Vagina (tissue), 2 donors: Measurements from ENCODE around the gene NHLH2. TPM values are rescaled to one million over a fixed set of nuclear protein-coding genes. Genes with fewer than 3 reads are reported as not detected.

Experiments
- DNase-seq, 2 donors: peaks; one replicate each; pipeline ENCODE4 v3.0.0-alpha.2; 2017; ENCODE audit errors: extremely low spot score in 2 of 2
- H3K27ac ChIP-seq: fragments of 200-600 bp; sonication (generic); one replicate; pipeline ENCODE4 v1.5.1; 2019
- H3K27me3 ChIP-seq: fragments of 200-600 bp; sonication (generic); one replicate; pipeline ENCODE4 v1.5.1; 2019
- H3K36me3 ChIP-seq, 2 donors: fragments of 200-600 bp; sonication (generic); one replicate each; pipeline ENCODE4 v1.5.1; 2017 to 2019
- H3K4me1 ChIP-seq: fragments of 200-600 bp; sonication (generic); one replicate; pipeline ENCODE4 v1.5.1; 2019
- H3K4me3 ChIP-seq, 2 donors: fragments of 200-600 bp; sonication (generic); 1 replicate in 1 of 2; 2 replicates in 1 of 2; pipeline ENCODE4 v1.5.1; 2016 to 2019
- H3K9me3 ChIP-seq: fragments of 200-600 bp; sonication (generic); one replicate; pipeline ENCODE4 v1.5.1; 2019
- POLR2A ChIP-seq, 2 donors: fragments of 450-650 bp; IDR thresholded peaks; one replicate each; pipeline ENCODE4 v1.6.1; 2017; ENCODE audit warnings: antibody characterized with exemption in 2 of 2, mild to moderate bottlenecking in 2 of 2, moderate library complexity in 2 of 2
- POLR2AphosphoS5 ChIP-seq, 2 donors: sonication (generic); formaldehyde crosslinking; IDR thresholded peaks; one replicate each; pipeline ENCODE4 v1.9.0; 2017; ENCODE audit warnings: antibody characterized with exemption in 2 of 2, mild to moderate bottlenecking in 2 of 2, low read depth in 1 of 2; ENCODE audit not compliant: insufficient read depth in 1 of 2
- intact Hi-C: fragments of 100-400 bp; cut with DNase I; formaldehyde crosslinking; loops from one replicate; pipeline ENCODE4 v1.15.1; 2023
- total RNA-seq: library from RNA; depleted of rRNA; stranded (reverse); fragments of >200 nt; gene quantifications from one replicate; pipeline ENCODE4 v1.2.3, GENCODE V29; 2016
- TF ChIP-seq, protein P1 (sequence below), 3 experiments: fragments of 450-650 bp in 2 of 3; fragments of 200-600 bp in 1 of 3; sonication (generic) in 1 of 3; IDR thresholded peaks; one replicate each; pipeline ENCODE4 v1.5.1; 2017 to 2019; ENCODE audit warnings: antibody characterized with exemption in 3 of 3, mild to moderate bottlenecking in 2 of 3, moderate library complexity in 2 of 3

The NHLH2 gene
- total RNA-seq, result 0.25 TPM

DNA sequence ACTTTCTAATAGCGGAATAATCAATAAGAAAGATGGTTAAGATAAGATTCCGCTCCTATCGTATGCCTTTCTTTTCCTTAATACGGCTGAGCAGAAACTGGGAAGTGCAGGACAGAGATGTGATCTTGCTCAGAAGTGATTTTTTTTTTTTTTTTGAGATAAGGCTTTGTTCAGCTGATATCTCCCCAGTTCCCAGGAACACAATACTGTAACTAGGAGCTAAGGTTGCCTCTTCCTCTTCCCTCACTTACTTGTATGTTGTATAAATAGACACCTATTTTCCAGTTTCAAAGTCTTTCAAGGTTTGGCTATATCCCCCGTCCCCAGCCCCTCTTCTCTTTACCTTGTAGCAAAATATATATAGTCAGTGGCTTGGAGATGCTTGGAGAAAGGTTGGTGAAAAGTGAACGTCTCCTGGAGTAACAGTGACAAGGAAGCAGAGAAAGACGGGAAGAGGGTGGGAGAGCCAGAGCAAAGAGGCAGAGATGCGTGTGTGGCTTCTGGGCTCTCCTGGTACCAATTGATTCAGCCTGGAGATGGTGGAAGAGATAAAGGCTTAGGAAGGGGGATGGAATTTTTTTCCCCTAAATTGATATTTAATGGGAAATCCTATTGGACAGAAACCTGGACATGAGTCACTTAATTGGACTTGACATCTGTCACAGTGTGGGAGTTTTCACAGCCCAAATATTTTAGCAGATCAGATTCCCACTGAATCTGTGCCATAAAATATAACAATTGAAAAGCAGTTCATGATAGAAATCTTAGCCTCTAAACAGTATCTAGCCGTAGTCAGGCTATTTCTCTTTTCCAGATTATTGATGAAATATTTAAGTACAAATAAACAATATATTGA is at the start of gene NHLH2:
NHLH2 (minus strand) TSS at position 522 of the 856 bp plus-strand sequence. CDS start 2,754 bp downstream, outside the sequence.
- H3K4me3 ChIP-seq, result no peak within 1 kb of the TSS
- no peaks in the 10 kb centered on the region for H3K27me3 ChIP-seq
- no peak within 1 kb of the TSS for H3K27ac ChIP-seq
- no peaks in the 10 kb centered on the region for H3K36me3 ChIP-seq
- DNase-seq, result no peak
- no peaks in the 10 kb centered on the region for H3K9me3 ChIP-seq
- H3K4me1 ChIP-seq, result peaks cover 23% of the 10 kb centered on the region
- no peak for TF ChIP-seq POLR2A (IDR thresholded peaks at IDR 0.05)
- TF ChIP-seq POLR2AphosphoS5 (IDR thresholded peaks at IDR 0.05; ENCODE audit: insufficient read depth in 1 of 2, low read depth in 1 of 2), result no peak
- TF ChIP-seq, protein P1, sequence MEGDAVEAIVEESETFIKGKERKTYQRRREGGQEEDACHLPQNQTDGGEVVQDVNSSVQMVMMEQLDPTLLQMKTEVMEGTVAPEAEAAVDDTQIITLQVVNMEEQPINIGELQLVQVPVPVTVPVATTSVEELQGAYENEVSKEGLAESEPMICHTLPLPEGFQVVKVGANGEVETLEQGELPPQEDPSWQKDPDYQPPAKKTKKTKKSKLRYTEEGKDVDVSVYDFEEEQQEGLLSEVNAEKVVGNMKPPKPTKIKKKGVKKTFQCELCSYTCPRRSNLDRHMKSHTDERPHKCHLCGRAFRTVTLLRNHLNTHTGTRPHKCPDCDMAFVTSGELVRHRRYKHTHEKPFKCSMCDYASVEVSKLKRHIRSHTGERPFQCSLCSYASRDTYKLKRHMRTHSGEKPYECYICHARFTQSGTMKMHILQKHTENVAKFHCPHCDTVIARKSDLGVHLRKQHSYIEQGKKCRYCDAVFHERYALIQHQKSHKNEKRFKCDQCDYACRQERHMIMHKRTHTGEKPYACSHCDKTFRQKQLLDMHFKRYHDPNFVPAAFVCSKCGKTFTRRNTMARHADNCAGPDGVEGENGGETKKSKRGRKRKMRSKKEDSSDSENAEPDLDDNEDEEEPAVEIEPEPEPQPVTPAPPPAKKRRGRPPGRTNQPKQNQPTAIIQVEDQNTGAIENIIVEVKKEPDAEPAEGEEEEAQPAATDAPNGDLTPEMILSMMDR (IDR thresholded peaks at IDR 0.05), result no peak
- intact Hi-C loops, result no loop called here

DNA sequence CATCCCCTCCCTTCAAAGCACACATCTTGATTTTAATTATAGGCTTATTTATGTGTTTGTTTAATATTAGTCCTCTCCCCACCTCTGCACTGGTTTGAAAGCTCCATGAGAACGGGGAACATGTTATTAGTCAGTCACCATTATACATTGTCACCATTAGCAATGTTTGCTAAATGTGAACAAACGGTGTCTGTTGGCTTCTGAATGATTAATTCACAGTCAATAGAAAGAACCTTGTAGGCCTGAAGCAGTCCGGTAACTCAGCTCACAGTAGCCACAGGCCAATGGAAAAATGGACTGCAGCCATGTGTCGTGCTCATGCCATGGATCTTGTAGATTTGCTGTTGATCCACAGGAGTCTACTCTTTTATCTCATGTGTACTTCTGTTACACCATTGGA is 49.7 kb upstream of the NHLH2 start:
- Histone ChIP-seq H3K27me3 (no peaks in the 10 kb centered on the region), H3K9me3 (no peaks in the 10 kb centered on the region), H3K4me1 (no peaks in the 10 kb centered on the region), H3K27ac (no peak overlapping the region), H3K36me3 (no peaks in the 10 kb centered on the region), H3K4me3 (no peak overlapping the region)
- intact Hi-C loops, result no loop called here
- DNase-seq, result no peak
- TF ChIP-seq POLR2AphosphoS5 (IDR thresholded peaks at IDR 0.05; ENCODE audit: insufficient read depth in 1 of 2, low read depth in 1 of 2) (no peak), POLR2A (IDR thresholded peaks at IDR 0.05) (no peak)
- TF ChIP-seq, protein P1 (IDR thresholded peaks at IDR 0.05), result no peak

DNA sequence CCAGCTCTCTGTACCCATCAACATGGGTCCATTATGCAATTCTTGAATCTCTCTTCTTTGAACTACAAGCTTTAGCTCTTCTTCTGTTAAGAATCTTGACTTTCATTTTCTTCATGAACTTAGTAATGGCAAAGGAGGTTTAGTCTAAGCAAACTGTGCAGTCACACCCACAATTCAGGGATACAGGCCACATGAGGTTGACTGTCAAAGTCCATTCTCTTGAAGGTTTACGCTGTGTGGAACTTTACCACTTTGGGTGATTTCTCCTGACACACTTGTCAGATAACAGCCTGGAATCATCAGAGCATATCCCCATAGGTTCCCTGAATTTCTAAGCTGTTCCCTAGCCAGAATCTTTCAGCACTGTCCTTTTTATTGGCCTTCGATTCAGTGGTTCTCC is 48.0 kb upstream of the NHLH2 start:
- no peak for DNase-seq
- Histone ChIP-seq H3K4me3 (no peak overlapping the region), H3K27me3 (no peaks in the 10 kb centered on the region), H3K9me3 (no peaks in the 10 kb centered on the region), H3K27ac (no peak overlapping the region), H3K36me3 (no peaks in the 10 kb centered on the region), H3K4me1 (no peaks in the 10 kb centered on the region)
- intact Hi-C loops, result no loop called here
- TF ChIP-seq, protein P1 (IDR thresholded peaks at IDR 0.05), result no peak
- TF ChIP-seq POLR2AphosphoS5 (IDR thresholded peaks at IDR 0.05; ENCODE audit: insufficient read depth in 1 of 2, low read depth in 1 of 2) (no peak), POLR2A (IDR thresholded peaks at IDR 0.05) (no peak)

DNA sequence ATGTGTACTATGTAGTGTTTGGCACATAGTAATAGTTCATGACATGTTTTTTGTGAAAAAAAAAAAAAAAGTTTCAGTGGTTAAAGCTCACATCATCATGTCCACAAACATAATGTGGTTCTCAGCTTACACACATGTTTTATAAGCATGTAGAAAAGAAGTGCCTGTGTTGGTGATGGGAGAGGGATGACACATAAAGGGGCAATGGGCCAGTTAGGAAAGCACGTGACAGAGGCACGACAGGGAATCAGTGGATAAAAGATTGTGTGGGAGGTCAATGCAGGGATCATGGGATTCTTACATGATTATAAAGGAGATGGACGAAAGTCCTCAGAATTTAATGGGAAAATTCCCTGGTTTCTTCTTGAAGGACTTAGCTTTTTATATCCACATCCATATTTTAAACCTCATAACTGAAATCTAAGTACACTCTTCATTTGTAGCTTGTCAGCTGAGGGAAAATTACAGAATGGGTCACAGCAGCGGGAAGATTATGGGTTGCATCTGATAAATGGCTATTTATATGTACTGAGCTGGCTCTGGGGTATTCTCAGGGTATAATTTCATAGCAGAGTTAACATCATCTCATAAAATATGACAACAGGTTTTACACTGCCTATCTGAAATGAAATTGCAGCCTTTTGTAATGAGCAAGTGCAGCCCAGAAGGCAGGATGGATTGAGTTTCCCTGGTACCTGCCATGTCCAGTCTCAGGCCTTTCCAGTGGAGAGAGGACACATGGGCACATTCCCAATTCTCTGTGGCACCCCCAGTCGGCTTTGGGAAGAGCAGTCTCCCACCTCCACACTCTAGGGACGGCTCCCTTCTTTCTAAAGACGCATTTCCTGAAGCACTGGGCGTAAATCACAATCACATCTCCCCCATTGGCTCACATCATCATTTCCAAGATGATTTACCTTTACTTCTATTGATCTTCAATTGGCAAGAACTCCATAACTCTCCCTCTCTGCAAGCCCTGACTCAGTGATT is 42.3 kb upstream of the NHLH2 start:
- no peak for DNase-seq
- intact Hi-C loops, result no loop called here
- H3K4me3 ChIP-seq, result no peak overlapping the region
- TF ChIP-seq POLR2AphosphoS5 (IDR thresholded peaks at IDR 0.05; ENCODE audit: insufficient read depth in 1 of 2, low read depth in 1 of 2), result no peak
- no peaks in the 10 kb centered on the region for H3K9me3 ChIP-seq
- H3K36me3 ChIP-seq, result no peaks in the 10 kb centered on the region
- no peaks in the 10 kb centered on the region for H3K27me3 ChIP-seq
- H3K27ac ChIP-seq, result no peak overlapping the region
- no peaks in the 10 kb centered on the region for H3K4me1 ChIP-seq

DNA sequence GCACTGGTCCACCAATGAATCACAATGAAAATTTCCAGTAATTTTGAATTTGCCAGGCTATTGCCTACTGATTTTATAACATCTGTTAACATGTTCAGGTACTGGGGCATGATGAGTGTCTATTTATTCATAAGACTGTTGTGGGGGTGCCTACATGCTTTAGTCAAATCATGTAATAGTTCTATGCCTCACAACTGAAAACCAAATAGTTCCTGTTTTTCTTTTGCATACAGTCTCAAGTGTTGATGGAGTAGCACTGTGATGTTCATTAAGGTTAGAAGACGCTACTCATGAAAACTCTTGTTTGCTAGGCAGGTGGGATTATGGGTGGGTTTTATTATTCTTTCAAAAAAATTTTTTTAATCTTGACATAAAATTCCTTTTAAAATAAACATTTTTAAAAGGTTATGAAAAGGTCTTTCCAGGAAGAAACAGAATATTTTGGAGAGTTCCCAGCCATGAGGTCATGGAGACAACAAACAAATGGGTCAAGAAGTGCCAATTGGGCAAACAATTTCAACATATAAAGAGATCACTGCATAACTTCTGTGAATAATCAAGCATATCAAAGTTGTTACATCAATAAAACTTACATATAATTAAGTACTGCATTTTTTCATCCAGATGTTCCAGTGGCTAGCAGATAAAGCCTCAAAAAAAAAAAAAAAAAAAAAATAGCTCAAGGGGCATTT is 40.2 kb upstream of the NHLH2 start:
- no peaks in the 10 kb centered on the region for H3K9me3 ChIP-seq
- no peak for TF ChIP-seq POLR2AphosphoS5 (IDR thresholded peaks at IDR 0.05; ENCODE audit: insufficient read depth in 1 of 2, low read depth in 1 of 2)
- no peak for TF ChIP-seq POLR2A (IDR thresholded peaks at IDR 0.05)
- TF ChIP-seq, protein P1 (IDR thresholded peaks at IDR 0.05), result no peak
- intact Hi-C loops, result no loop called here
- H3K27me3 ChIP-seq, result no peaks in the 10 kb centered on the region
- no peak overlapping the region for H3K4me3 ChIP-seq
- DNase-seq, result no peak
- H3K27ac ChIP-seq, result no peak overlapping the region
- H3K36me3 ChIP-seq, result no peaks in the 10 kb centered on the region
- no peaks in the 10 kb centered on the region for H3K4me1 ChIP-seq
